HG02973 (cell line): ENCODE data around the gene OR6N1.

ENCODE experiments used
- ATAC-seq: cut with Tn5 transposase; IDR thresholded peaks from one replicate; pipeline ENCODE4 v1.9.1; 2021; ENCODE audit warnings: moderate library complexity; ENCODE audit not compliant: unreplicated experiment

The OR6N1 gene

DNA sequence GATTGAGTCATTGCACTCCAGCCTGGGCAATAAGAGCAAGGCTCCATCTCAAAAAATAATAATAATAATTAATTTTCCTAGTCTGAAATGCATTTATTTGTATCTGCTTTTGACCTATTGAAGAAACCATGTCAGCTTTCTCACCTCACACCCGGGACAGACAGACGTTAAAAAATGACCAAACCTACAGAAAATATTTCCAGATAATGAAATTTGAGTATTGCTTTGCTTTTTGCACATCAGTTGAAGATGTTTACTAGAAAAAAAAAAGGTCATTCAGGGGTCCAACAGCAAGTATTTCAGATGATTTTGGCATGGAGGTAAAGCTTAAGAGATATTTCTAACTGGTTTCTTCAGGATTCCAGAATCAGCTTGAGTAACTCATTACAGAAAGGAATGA is 17.6 kb downstream of the OR6N1 start, which contains the start of gene OR6K6:
TSS of gene OR6K6 (plus strand) at position 301 of the 400 bp plus-strand sequence. CDS start 168 bp downstream, outside the sequence.
- ATAC-seq: no peak

DNA sequence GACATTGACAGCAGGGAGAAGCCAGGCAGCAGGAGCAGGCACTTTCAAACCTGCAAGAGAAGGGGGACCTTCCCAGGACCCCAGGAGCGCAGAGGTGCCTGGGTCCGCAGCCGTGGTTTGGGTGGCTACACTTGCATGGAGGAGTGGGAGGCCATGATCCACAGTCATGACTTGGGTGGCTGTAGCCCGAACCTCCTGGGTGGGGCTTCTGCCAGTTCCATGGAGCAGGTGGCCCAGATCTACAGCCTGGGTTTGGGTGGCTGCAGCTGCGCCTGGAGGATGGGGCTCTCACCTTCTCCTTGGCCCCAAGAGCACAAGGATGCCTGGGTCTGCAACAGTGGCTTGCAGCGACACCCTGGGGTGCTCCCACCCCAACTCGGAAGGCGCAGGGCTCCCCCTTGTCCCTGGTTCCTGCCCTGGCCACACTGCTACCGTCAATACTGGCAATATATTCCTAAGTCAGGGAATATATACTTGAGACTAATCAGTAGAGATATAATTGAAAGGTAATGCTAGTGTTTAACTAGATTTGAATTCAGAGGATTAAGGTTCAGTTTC is 19.8 kb downstream of the OR6N1 start:
- ATAC-seq: no peak

DNA sequence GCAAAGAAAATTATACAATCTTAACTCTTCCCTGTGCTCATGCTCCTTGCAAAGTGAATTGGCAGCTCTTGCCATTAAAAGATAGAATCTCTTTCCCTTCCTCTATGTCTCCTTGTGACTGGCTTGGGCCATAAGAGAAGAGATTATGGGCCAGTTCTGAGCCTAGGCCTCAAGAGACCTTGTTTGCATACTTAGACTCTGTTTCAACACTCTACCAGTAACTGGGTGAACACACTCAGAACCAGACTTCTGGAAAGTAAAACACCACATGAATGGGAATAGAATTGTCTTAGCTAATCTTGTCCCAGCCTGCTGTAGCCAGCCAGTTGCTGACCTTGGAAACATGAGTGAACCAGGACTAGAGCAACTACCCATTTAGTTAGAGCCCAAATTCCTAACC is 36.1 kb downstream of the OR6N1 start:
- no peak for ATAC-seq

DNA sequence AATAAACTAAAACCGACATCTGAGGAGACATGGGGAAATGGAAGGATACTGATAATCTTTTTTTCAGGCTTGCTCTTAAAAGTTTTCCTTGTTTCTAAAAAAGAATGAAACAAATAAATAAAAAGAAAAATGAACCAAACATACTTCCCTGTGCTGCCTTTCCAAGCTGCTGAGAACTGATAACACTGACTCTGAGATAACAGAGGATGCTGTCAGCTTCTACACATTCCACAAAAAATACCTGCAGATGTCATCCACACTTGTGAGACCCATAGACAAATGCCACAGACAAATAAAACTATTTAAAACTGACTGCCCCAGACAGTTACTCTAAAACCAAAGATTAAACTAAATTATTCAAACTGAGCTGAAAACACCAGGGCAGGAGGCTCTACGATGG is 39.5 kb downstream of the OR6N1 start:
- no peak for ATAC-seq

GRCh38 chr1:158731707-158732106 is 40.3 kb downstream of the OR6N1 start:
- ATAC-seq: no peak

- ATAC-seq: no peak
Measured at GRCh38 chr1:158730453-158730852, 41.5 kb downstream of the OR6N1 start.

DNA sequence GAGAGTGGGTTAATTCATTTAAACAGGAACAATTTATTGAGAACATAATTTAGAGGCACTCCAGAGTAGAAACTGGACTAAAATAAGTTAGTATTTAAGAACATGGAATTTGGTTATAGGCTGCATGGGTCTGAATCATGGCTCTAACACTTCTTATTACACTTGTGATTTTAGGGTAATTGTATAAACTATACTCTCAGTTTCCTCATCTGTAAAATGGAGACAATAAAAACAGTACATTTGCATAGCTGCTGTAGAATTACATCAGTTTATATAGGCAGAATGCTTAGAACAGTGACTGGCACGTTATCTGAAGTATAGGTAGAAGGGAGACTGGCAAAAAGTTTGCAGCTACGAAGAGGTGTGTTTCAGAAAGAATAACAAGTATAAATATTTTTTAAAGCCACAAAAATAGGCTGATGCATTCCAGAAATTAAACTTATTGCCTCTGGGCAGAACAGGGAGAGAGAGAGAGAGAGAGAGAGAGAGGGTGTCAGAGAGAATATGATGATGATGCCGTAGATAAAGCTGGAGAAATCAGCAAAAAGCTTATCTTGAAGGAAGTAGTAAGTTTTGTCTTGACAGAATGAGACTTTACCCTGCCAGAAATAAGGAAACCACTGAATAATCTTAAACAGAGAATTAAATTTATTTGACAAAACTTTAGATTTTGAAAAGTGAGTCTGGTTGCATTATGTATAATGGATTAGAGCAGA is 43.3 kb downstream of the OR6N1 start:
- no peak for ATAC-seq

DNA sequence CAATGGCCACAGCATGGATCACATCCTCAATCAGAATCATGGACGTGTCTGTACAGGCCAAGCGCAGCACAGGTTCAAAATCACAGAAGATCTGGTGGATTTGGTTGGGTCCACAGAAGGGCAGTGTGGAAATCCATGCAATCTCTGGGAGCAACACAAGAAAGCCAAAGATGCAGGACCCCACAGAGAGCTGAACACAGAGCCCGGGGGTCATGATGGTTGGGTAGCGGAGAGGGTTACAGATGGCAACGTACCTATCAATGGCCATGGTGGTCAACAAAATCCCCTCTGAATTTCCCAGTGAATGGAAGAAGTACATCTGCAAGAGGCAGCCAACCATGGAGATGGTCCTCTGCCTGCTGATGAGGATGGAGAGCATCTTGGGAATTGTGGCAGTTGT is 47.6 kb downstream of the OR6N1 start:
- ATAC-seq: no peak

GRCh38 chr1:158720620-158721019 is 51.4 kb downstream of the OR6N1 start, which contains the start of gene OR6K3:
Gene OR6K3 (minus strand): TSS chr1:158720720. CDS start chr1:158718115, 2,605 bp downstream.
- no peak for ATAC-seq

DNA sequence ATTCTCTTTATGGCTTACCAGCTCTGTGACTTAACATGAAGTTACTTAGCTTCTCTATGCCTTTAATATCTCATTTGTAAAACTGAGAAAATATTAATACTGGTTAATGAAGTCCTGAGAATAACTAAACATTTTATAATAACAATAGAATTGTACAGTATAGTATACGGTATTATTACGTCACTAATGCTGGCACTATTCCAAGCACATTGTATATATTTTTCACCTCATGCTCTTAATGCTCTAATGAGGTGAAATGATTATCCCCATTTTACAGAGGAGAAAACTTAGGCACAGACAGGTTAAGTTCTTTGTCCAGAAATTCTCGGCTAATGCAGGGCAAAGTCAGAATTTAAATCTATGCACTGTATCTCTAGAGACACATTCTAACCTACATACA is 52.3 kb downstream of the OR6N1 start:
- ATAC-seq: no peak

- no peak for ATAC-seq
Measured at GRCh38 chr1:158717344-158717743, 54.7 kb downstream of the OR6N1 start.

DNA sequence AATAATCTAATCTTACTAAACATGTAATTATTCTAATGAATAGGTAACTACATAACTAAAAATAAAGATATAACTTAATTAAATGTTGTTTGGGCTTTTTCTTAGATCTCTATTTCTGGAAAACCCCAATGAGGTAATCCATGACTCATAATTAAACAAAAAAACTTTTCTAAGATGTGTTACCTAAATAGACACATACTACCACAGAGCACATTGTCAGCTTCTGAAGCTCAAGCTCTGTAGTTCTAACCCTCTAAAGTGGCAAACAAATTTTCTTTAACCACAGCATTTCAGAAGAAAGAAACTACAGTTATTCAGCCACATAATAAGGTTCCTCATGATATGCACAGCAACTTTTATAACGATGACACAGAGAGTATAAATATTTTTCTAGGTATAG is 55.7 kb downstream of the OR6N1 start:
- ATAC-seq: no peak

GRCh38 chr1:158714754-158715153 is 57.2 kb downstream of the OR6N1 start:
- no peak for ATAC-seq
